Prostate gland (tissue), 2 donors: ENCODE results near the gene FRMD3. TPM values are rescaled to one million over a fixed set of nuclear protein-coding genes. Genes with fewer than 3 reads are reported as not detected.

Experiments
- DNase-seq: peaks from one replicate; pipeline ENCODE4 v3.0.0-alpha.2; 2019; ENCODE audit warnings: low spot score
- H3K27ac ChIP-seq, 2 donors: fragments of 200-600 bp; sonication (generic); 2 replicates each; pipeline ENCODE4 v1.5.1; 2017 to 2019
- H3K27me3 ChIP-seq: fragments of 200-600 bp; sonication (generic); replicated peaks from 2 replicates; pipeline ENCODE4 v1.5.1; 2019; ENCODE audit not compliant: insufficient read depth
- H3K36me3 ChIP-seq, 2 donors: fragments of 200-600 bp; sonication (generic); 1 replicate in 1 of 2; 2 replicates in 1 of 2; pipeline versions ENCODE4 v1.5.1 to v1.8.1; 2017 to 2019
- H3K4me1 ChIP-seq: fragments of 200-600 bp; sonication (generic); replicated peaks from 2 replicates; pipeline ENCODE4 v1.5.1; 2019
- H3K4me3 ChIP-seq, 2 donors: fragments of 200-600 bp; sonication (generic); 2 replicates each; pipeline ENCODE4 v1.5.1; 2017 to 2019
- H3K9me3 ChIP-seq: fragments of 200-600 bp; sonication (generic); 2 replicates; pipeline ENCODE4 v1.5.1; 2017
- CTCF ChIP-seq, 4 experiments: fragments of 200-600 bp in 2 of 4; fragments of 450-650 bp in 2 of 4; sonication (generic) in 2 of 4; IDR thresholded peaks; 1 replicate in 3 of 4; 2 replicates in 1 of 4; pipeline ENCODE4 v1.5.1; 2016 to 2019; ENCODE audit warnings: antibody characterized with exemption in 4 of 4, mild to moderate bottlenecking in 2 of 4, moderate library complexity in 2 of 4
- POLR2A ChIP-seq: fragments of 450-650 bp; IDR thresholded peaks from one replicate; pipeline ENCODE4 v1.6.1; 2016; ENCODE audit warnings: antibody characterized with exemption, mild to moderate bottlenecking
- POLR2AphosphoS5 ChIP-seq: sonication (generic); formaldehyde crosslinking; IDR thresholded peaks from one replicate; pipeline ENCODE4 v1.6.1; 2017; ENCODE audit warnings: antibody characterized with exemption
- WGBS: methylation state at CpG from one replicate; pipeline ENCODE4 v1.1.5; 2018; 5-methylcytosine and 5-hydroxymethylcytosine counted together
- intact Hi-C: fragments of 100-400 bp; cut with DNase I; formaldehyde crosslinking; loops from one replicate; pipeline ENCODE4 v1.14.2; 2022
- total RNA-seq, 2 donors: library from RNA; depleted of rRNA; stranded (reverse); fragments of >200 nt; gene quantifications; one replicate each; pipeline ENCODE4 v1.1.0, GENCODE V29; 2016

Gene FRMD3
- total RNA-seq, 2 donors from 2014 or later = 2.3 to 3.4 TPM

- intact Hi-C loops = no loop called here
- Histone ChIP-seq H3K4me3 (no peak overlapping the region), H3K36me3 (no peaks in the 10 kb centered on the region), H3K4me1 (peaks cover 7% of the 10 kb centered on the region), H3K27me3 (no peaks in the 10 kb centered on the region), H3K9me3 (no peaks in the 10 kb centered on the region), H3K27ac (no peak overlapping the region)
- no peak for TF ChIP-seq POLR2A
- TF ChIP-seq POLR2AphosphoS5 = no peak
- TF ChIP-seq CTCF (IDR thresholded peaks at IDR 0.05) = no peak
- WGBS = 90% methylated on average over 1 of the region's 1 CpG
- no peak for DNase-seq
Observed at GRCh38 chr9:83434254-83434653, 103.9 kb downstream of the FRMD3 start.

GRCh38 chr9:83433846-83434245 is 104.4 kb downstream of the FRMD3 start:
- no peaks in the 10 kb centered on the region for H3K9me3 ChIP-seq
- no peaks in the 10 kb centered on the region for H3K36me3 ChIP-seq
- TF ChIP-seq POLR2AphosphoS5 (no peak), CTCF (IDR thresholded peaks at IDR 0.05) (no peak), POLR2A (no peak)
- H3K4me1 ChIP-seq = peaks cover 7% of the 10 kb centered on the region
- no peak overlapping the region for H3K27ac ChIP-seq
- 92% methylated on average over 1 of the region's 1 CpG for WGBS
- no peak for DNase-seq
- H3K27me3 ChIP-seq = no peaks in the 10 kb centered on the region
- H3K4me3 ChIP-seq = no peak overlapping the region
- intact Hi-C loops = no loop called here

DNA sequence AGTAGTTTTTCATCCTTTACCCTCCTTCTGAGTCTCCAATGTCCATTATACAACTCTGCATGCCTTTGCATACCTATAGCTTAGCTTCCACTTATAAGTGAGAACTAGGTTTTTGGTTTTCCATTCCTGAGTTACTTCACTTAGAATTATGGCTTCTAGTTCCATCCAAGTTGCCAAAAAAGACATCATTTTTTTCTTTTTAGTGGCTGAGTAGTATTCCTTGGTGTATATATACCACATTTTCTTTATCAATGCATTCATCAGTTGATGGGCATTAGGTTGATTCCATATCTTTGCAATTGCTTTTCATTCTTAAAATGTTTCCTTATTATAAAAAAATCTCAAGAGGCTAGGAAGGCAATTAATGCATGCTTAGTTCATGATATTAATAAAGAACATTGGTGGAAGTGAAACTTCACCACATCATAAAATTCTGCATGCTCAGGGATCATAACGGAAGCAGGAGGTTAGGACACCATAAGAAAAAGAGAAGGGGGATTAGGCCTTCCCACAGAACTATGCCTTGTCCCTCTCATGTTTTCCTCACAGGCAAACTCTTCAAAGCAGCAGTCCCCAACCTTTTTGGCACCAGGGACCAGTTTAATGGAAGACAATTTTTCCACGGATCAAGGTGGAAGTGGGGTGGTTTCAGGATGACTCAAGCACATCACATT is 105.2 kb downstream of the FRMD3 start:
- no peak overlapping the region for H3K27ac ChIP-seq
- H3K4me1 ChIP-seq = peaks cover 7% of the 10 kb centered on the region
- no peaks in the 10 kb centered on the region for H3K9me3 ChIP-seq
- no peak for TF ChIP-seq CTCF (IDR thresholded peaks at IDR 0.05)
- TF ChIP-seq POLR2A = no peak
- TF ChIP-seq POLR2AphosphoS5 = no peak
- DNase-seq = no peak
- no peaks in the 10 kb centered on the region for H3K27me3 ChIP-seq
- 82% methylated on average over 2 of the region's 2 CpGs for WGBS
- H3K4me3 ChIP-seq = no peak overlapping the region
- H3K36me3 ChIP-seq = no peaks in the 10 kb centered on the region
- intact Hi-C loops = no loop called here

DNA sequence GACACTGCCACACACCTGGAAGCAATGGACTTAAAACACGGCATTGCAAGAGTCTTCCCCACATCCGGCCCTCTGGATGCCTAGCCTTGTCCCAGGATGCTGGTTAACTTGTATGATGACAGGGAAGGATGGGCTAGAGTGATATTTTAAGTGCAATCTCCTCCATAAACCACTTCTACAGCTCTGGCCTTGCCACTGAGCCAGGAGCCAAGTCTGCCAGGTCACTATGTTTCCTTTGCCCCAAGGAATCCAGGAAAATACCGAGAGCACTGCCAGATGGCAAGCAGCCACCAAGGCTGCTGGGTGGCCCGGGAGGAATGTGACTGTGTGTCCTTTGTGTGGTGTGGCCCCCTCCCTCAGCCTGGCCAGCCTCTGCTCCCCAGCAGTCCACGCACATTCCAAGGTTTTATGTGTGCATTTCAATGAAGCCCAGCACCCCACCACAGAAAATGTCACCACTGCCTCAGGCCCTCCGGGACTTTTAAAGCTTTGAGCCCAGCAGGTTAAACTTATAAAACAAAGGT is 106.0 kb downstream of the FRMD3 start:
- peak; percentile 79 for DNase-seq
- intact Hi-C loops = no loop called here
- H3K9me3 ChIP-seq = no peaks in the 10 kb centered on the region
- 14% methylated on average over 6 of the region's 6 CpGs for WGBS
- peaks cover 7% of the 10 kb centered on the region for H3K4me1 ChIP-seq
- TF ChIP-seq POLR2A = no peak
- TF ChIP-seq POLR2AphosphoS5 = no peak
- no peak for TF ChIP-seq CTCF (IDR thresholded peaks at IDR 0.05)
- H3K27ac ChIP-seq = peak overlapping the region; percentile 6 to 58
- no peak overlapping the region for H3K4me3 ChIP-seq
- no peaks in the 10 kb centered on the region for H3K36me3 ChIP-seq
- H3K27me3 ChIP-seq = no peaks in the 10 kb centered on the region
